CD14-positive monocyte (primary cell): ENCODE measurements around the gene XPOT. TPM values are rescaled to one million over a fixed set of nuclear protein-coding genes. Genes with fewer than 3 reads are reported as not detected.

ENCODE experiments used
- DNase-seq, 3 donors: peaks; one replicate each; pipeline ENCODE4 v3.0.0-alpha.2; 2011 to 2022
- H2AFZ ChIP-seq: 2 replicates; pipeline ENCODE4 v1.6.0; 2012; ENCODE audit warnings: mild to moderate bottlenecking, low read depth, low read length, inconsistent platforms; ENCODE audit not compliant: insufficient read depth, poor library complexity, severe bottlenecking
- H3K27ac ChIP-seq, 2 donors: 1 replicate in 1 of 2; 2 replicates in 1 of 2; pipeline ENCODE4 v1.5.1; 2012 to 2013; ENCODE audit warnings: low read length in 2 of 2, control low read depth in 1 of 2, inconsistent platforms in 1 of 2, low read depth in 1 of 2, mild to moderate bottlenecking in 1 of 2
- H3K27me3 ChIP-seq, 2 donors: one replicate each; pipeline versions ENCODE4 v1.6.0 to v1.6.1; 2011 to 2013; ENCODE audit warnings: low read length in 2 of 2; ENCODE audit not compliant: control insufficient read depth in 2 of 2, insufficient read depth in 2 of 2
- H3K36me3 ChIP-seq, 2 donors: replicated peaks in 1 of 2; 1 replicate in 1 of 2; 2 replicates in 1 of 2; pipeline versions ENCODE4 v1.5.1 to v1.6.1; 2012 to 2013; ENCODE audit warnings: low read length in 2 of 2, control low read depth in 1 of 2, inconsistent platforms in 1 of 2, mild to moderate bottlenecking in 1 of 2; ENCODE audit not compliant: insufficient read depth in 2 of 2, control insufficient read depth in 1 of 2
- H3K4me1 ChIP-seq, 2 donors: 1 replicate in 1 of 2; 2 replicates in 1 of 2; pipeline versions ENCODE4 v1.5.1 to v1.6.1; 2012 to 2013; ENCODE audit warnings: low read length in 2 of 2, control low read depth in 1 of 2, inconsistent platforms in 1 of 2, mild to moderate bottlenecking in 1 of 2, moderate library complexity in 1 of 2; ENCODE audit not compliant: insufficient read depth in 2 of 2, control insufficient read depth in 1 of 2
- H3K4me2 ChIP-seq: replicated peaks from 2 replicates; pipeline ENCODE3; 2012; ENCODE audit warnings: low read length, moderate library complexity, mild to moderate bottlenecking; ENCODE audit not compliant: poor library complexity, severe bottlenecking; ENCODE audit errors: extremely low read depth
- H3K4me3 ChIP-seq, 3 experiments: fragments of 200-600 bp in 1 of 3; sonication (generic) in 1 of 3; replicated peaks in 1 of 3; 1 replicate in 2 of 3; 2 replicates in 1 of 3; pipeline ENCODE4 v1.5.1; 2011 to 2013; ENCODE audit warnings: low read length in 3 of 3, mild to moderate bottlenecking in 3 of 3, control low read depth in 2 of 3, low read depth in 2 of 3, inconsistent platforms in 1 of 3, moderate library complexity in 1 of 3
- H3K79me2 ChIP-seq: 2 replicates; pipeline ENCODE4 v1.6.0; 2012; ENCODE audit warnings: mild to moderate bottlenecking, control low read depth, inconsistent platforms, low read length, moderate library complexity; ENCODE audit not compliant: insufficient read depth
- H3K9ac ChIP-seq: 2 replicates; pipeline ENCODE4 v1.6.0; 2017; ENCODE audit warnings: low read length, mild to moderate bottlenecking; ENCODE audit not compliant: insufficient read depth, poor library complexity, severe bottlenecking
- H3K9me3 ChIP-seq, 2 donors: replicated peaks in 1 of 2; 1 replicate in 1 of 2; 2 replicates in 1 of 2; pipeline versions ENCODE4 v1.5.1 to v1.6.1; 2012 to 2013; ENCODE audit warnings: low read length in 2 of 2, control low read depth in 1 of 2; ENCODE audit not compliant: control insufficient read depth in 1 of 2, insufficient read depth in 1 of 2
- H4K20me1 ChIP-seq: 2 replicates; pipeline ENCODE4 v1.6.0; 2012; ENCODE audit warnings: mild to moderate bottlenecking, low read length, control low read depth, moderate library complexity; ENCODE audit not compliant: insufficient read depth
- H3K27ac Mint-ChIP-seq, 7 donors: one replicate each; pipeline ENCODE4 v1.8.0; 2020; ENCODE audit warnings: mild to moderate bottlenecking in 7 of 7, mixed read lengths in 7 of 7, moderate library complexity in 6 of 7, inconsistent platforms in 2 of 7
- H3K27me3 Mint-ChIP-seq, 3 donors: one replicate each; pipeline ENCODE4 v1.8.0; 2021 to 2022; ENCODE audit warnings: low read depth in 3 of 3, mild to moderate bottlenecking in 3 of 3, mixed read lengths in 3 of 3, moderate library complexity in 3 of 3, inconsistent platforms in 1 of 3
- H3K36me3 Mint-ChIP-seq, 2 donors: one replicate each; pipeline ENCODE4 v1.8.0; 2020; ENCODE audit warnings: mixed read lengths in 2 of 2, inconsistent platforms in 1 of 2, mild to moderate bottlenecking in 1 of 2
- H3K4me1 Mint-ChIP-seq: one replicate; pipeline ENCODE4 v1.8.0; 2020; ENCODE audit warnings: mild to moderate bottlenecking, mixed read lengths
- H3K4me3 Mint-ChIP-seq, 2 donors: one replicate each; pipeline ENCODE4 v1.8.0; 2020; ENCODE audit warnings: mild to moderate bottlenecking in 2 of 2, mixed read lengths in 2 of 2, moderate library complexity in 1 of 2
- H3K9me3 Mint-ChIP-seq, 7 donors: one replicate each; pipeline ENCODE4 v1.8.0; 2020 to 2022; ENCODE audit warnings: mixed read lengths in 7 of 7, mild to moderate bottlenecking in 6 of 7, moderate library complexity in 6 of 7, inconsistent platforms in 2 of 7
- WGBS: methylation state at CpG from one replicate; pipeline ENCODE4 v1.1.5; 2013; ENCODE audit warnings: missing lambda C conversion rate; ENCODE audit not compliant: insufficient coverage; 5-methylcytosine and 5-hydroxymethylcytosine counted together
- intact Hi-C, 2 donors: fragments of 100-400 bp; cut with micrococcal nuclease; formaldehyde crosslinking; loops; one replicate each; pipeline versions ENCODE4 v1.15.0 to v1.15.1; 2023
- polyA plus RNA-seq, 3 donors: library from polyadenylated mRNA; depleted of rRNA in 1 of 3; unstranded in 2 of 3; stranded (reverse) in 1 of 3; fragments of 300-500 nt in 2 of 3; fragments of >200 nt in 1 of 3; fragmentation: Illumina TruSeq in 2 of 3; gene quantifications; 1 replicate in 2 of 3; 2 replicates in 1 of 3; pipeline ENCODE4 v1.2.3, GENCODE V29; 2012 to 2021
- TF ChIP-seq, protein P1 (sequence below): fragments of 200-600 bp; IDR thresholded peaks from one replicate; pipeline ENCODE4 v1.8.0; 2022; ENCODE audit warnings: antibody characterized with exemption, mild to moderate bottlenecking

XPOT gene
- polyA plus RNA-seq, 3 donors = 18.3 to 19.9 (median 19.3) TPM

DNA sequence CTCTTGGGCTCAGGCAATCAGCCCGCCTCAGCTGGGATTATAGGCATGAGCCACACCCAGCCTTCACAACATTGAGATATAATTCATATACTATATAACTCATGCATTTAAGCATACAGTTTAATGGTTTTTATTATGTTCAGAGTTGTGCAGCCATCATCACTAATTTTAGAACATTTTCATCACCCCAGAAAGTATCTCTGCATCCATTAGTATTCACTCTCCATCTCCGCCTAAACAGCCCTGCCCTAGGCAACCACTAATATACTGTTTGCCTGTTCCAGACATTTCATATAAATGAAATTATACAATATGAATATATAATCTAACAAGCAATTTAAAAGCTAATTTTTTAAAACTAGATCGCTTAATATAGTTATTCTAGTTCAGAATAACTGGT is 82.5 kb downstream of the XPOT start:
- no peak overlapping the region for H2AFZ ChIP-seq
- H3K4me1 ChIP-seq = no peaks in the 10 kb centered on the region
- Mint-ChIP-seq H3K4me3 (no peak overlapping the region), H3K4me1 (no peaks in the 10 kb centered on the region), H3K9me3 (no peaks in the 10 kb centered on the region), H3K27ac (no peak overlapping the region), H3K36me3 (peaks cover 56 to 75% of the 10 kb centered on the region in 2 donors), H3K27me3 (peaks cover 0 to 2% (median 0%) of the 10 kb centered on the region in 3 donors)
- no peaks in the 10 kb centered on the region for H3K79me2 ChIP-seq
- no peaks in the 10 kb centered on the region for H4K20me1 ChIP-seq
- H3K27ac ChIP-seq = no peak overlapping the region
- H3K36me3 ChIP-seq = peaks cover 88 to 99% of the 10 kb centered on the region in 2 donors
- TF ChIP-seq, protein P1, sequence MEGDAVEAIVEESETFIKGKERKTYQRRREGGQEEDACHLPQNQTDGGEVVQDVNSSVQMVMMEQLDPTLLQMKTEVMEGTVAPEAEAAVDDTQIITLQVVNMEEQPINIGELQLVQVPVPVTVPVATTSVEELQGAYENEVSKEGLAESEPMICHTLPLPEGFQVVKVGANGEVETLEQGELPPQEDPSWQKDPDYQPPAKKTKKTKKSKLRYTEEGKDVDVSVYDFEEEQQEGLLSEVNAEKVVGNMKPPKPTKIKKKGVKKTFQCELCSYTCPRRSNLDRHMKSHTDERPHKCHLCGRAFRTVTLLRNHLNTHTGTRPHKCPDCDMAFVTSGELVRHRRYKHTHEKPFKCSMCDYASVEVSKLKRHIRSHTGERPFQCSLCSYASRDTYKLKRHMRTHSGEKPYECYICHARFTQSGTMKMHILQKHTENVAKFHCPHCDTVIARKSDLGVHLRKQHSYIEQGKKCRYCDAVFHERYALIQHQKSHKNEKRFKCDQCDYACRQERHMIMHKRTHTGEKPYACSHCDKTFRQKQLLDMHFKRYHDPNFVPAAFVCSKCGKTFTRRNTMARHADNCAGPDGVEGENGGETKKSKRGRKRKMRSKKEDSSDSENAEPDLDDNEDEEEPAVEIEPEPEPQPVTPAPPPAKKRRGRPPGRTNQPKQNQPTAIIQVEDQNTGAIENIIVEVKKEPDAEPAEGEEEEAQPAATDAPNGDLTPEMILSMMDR = no peak
- no peak overlapping the region for H3K9ac ChIP-seq
- WGBS = no CpG with 5 or more reads among the region's 3 CpGs
- no peak for DNase-seq
- no peaks in the 10 kb centered on the region for H3K9me3 ChIP-seq
- no peak overlapping the region for H3K4me3 ChIP-seq
- no peak overlapping the region for H3K4me2 ChIP-seq
- no peaks in the 10 kb centered on the region for H3K27me3 ChIP-seq
- intact Hi-C loops = loop anchor here in 1 of 2 donors (10.0 kb wide), 1 partner anchor 52 kb away; no protein-coding TSS in a partner anchor

DNA sequence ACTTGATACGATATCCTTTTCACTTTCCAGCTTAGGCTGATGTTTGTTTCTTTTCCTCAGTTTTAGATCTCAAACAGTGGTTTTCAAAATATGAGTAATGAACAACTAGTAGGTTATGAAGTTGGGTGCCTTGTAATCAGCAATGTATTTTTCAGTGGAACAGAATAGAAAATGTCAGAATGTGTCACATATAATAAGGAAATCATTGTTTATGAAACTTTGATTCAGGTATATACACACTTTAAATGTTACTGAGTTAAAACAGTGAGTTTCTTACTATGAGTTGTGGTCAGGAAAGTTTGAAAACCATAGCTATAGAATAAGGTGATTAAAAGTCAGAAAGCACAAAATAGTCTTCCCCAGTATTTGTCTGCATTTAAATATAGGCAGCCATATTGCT is 87.5 kb downstream of the XPOT start:
- Histone ChIP-seq H3K4me1 (no peaks in the 10 kb centered on the region), H3K4me3 (no peak overlapping the region), H3K4me2 (no peak overlapping the region), H3K9me3 (no peaks in the 10 kb centered on the region), H2AFZ (no peak overlapping the region), H3K27me3 (no peaks in the 10 kb centered on the region), H4K20me1 (no peaks in the 10 kb centered on the region), H3K36me3 (peaks cover 82 to 97% of the 10 kb centered on the region in 2 donors), H3K79me2 (no peaks in the 10 kb centered on the region), H3K9ac (no peak overlapping the region), H3K27ac (no peak overlapping the region)
- TF ChIP-seq, protein P1 = no peak
- Mint-ChIP-seq H3K9me3 (peaks cover 0 to 2% (median 0%) of the 10 kb centered on the region in 7 donors), H3K27me3 (peaks cover 0 to 4% (median 0%) of the 10 kb centered on the region in 3 donors), H3K4me3 (no peak overlapping the region), H3K36me3 (peaks cover 60 to 83% of the 10 kb centered on the region in 2 donors), H3K4me1 (no peaks in the 10 kb centered on the region), H3K27ac (no peak overlapping the region)
- intact Hi-C loops = loop anchor here in 1 of 2 donors (10.0 kb wide), 1 partner anchor 67 kb away; no protein-coding TSS in a partner anchor
- no peak for DNase-seq
- WGBS = no CpG with 5 or more reads among the region's 1 CpG
